Left ventricle myocardium inferior (tissue), 1 donor: ENCODE data around the gene MEF2A. TPM values are rescaled to one million over a fixed set of nuclear protein-coding genes. Genes with fewer than 3 reads are reported as not detected.

Experiments
- DNase-seq: peaks from one replicate; pipeline ENCODE4 v3.0.0-alpha.2; 2020
- H3K27ac ChIP-seq: fragments of 200-600 bp; replicated peaks from 2 replicates; pipeline ENCODE4 v1.8.0; 2021
- H3K27me3 ChIP-seq: fragments of 200-600 bp; 2 replicates; pipeline ENCODE4 v1.8.0; 2021; ENCODE audit warnings: low read depth
- H3K36me3 ChIP-seq: fragments of 200-600 bp; 2 replicates; pipeline ENCODE4 v1.8.0; 2021
- H3K4me1 ChIP-seq: fragments of 200-600 bp; 2 replicates; pipeline ENCODE4 v1.8.0; 2021
- H3K4me3 ChIP-seq: fragments of 200-600 bp; 2 replicates; pipeline ENCODE4 v1.8.0; 2021; ENCODE audit warnings: mild to moderate bottlenecking, moderate library complexity
- H3K9me3 ChIP-seq: fragments of 200-600 bp; replicated peaks from 2 replicates; pipeline ENCODE4 v1.8.0; 2021
- intact Hi-C: fragments of 100-400 bp; cut with micrococcal nuclease; formaldehyde crosslinking; loops from one replicate; pipeline ENCODE4 v1.11.0; 2022
- total RNA-seq: library from RNA; stranded (reverse); fragmentation: NEBNext Ultra II Directional; extraction: Animal tissue kit (Norgen Biotek cat#: 25700); gene quantifications from one replicate; pipeline ENCODE4 v1.2.1, GENCODE V29; 2021
- TF ChIP-seq, protein P1 (sequence below): fragments of 200-600 bp; IDR thresholded peaks from 2 replicates; pipeline ENCODE4 v1.8.0; 2021; ENCODE audit warnings: antibody characterized with exemption, mild to moderate bottlenecking, borderline replicate concordance
- donor health status: DM: no; HTN: yes; CAD: no; lungs with severe emphysema.

MEF2A gene
- total RNA-seq, 1 donor from 2014 or later, result 152 TPM

DNA sequence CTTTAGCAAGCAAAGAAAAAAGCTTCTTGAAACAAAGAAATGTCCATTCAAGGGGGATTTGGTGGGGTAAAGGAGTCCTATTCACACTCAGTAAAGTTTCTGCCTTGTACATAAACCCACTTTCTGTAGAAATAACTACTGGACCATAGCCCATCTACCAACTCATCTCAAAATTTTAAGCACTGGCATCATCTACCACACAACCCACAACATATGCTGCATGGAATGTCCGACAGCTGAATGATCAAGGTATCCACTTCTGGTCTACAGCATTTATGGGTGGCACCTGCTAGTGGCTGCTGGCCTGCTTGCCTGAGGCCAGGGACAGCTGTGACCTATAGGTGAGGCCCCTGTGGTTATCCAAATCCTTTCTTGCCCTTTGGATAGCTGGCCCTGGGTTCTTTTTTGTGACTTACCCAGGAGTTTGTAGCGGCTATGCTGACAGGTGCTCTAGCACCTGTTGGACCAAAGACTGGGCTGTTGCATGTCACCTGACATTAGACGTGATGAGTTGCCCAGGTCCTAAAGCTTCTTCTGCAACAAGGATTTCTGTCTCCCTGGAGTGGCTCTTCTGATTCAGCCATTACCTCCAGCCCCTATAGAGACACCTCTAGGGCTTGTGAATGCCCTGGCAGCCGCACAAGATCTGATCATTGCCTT is 19.2 kb upstream of the MEF2A start:
- intact Hi-C loops, result no loop called here
- H3K4me3 ChIP-seq, result no peak overlapping the region
- no peaks in the 10 kb centered on the region for H3K4me1 ChIP-seq
- TF ChIP-seq, protein P1, sequence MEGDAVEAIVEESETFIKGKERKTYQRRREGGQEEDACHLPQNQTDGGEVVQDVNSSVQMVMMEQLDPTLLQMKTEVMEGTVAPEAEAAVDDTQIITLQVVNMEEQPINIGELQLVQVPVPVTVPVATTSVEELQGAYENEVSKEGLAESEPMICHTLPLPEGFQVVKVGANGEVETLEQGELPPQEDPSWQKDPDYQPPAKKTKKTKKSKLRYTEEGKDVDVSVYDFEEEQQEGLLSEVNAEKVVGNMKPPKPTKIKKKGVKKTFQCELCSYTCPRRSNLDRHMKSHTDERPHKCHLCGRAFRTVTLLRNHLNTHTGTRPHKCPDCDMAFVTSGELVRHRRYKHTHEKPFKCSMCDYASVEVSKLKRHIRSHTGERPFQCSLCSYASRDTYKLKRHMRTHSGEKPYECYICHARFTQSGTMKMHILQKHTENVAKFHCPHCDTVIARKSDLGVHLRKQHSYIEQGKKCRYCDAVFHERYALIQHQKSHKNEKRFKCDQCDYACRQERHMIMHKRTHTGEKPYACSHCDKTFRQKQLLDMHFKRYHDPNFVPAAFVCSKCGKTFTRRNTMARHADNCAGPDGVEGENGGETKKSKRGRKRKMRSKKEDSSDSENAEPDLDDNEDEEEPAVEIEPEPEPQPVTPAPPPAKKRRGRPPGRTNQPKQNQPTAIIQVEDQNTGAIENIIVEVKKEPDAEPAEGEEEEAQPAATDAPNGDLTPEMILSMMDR, result no peak
- no peaks in the 10 kb centered on the region for H3K27me3 ChIP-seq
- H3K36me3 ChIP-seq, result no peaks in the 10 kb centered on the region
- DNase-seq, result no peak
- H3K9me3 ChIP-seq, result no peaks in the 10 kb centered on the region
- H3K27ac ChIP-seq, result no peak overlapping the region

DNA sequence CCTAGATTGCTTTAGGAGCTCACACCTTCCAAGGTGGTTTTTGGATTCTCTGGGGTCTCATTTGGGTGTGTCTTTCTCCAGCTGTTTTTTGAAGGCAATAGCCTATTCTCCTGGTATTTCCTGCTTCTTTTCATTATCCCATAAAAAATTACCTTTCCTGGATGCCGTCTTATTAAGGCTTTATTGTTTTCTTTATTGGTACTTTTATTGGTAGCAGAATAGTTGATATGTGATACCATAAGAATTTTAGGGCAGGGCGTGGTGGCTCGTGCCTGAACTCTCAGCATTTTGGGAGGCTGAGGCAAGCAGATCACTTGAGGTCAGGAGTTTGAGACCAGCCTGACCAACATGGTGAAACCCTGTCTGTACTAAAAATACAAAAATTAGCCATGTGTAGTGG is 18.3 kb upstream of the MEF2A start:
- no peaks in the 10 kb centered on the region for H3K4me1 ChIP-seq
- H3K27ac ChIP-seq, result no peak overlapping the region
- intact Hi-C loops, result no loop called here
- H3K27me3 ChIP-seq, result no peaks in the 10 kb centered on the region
- H3K9me3 ChIP-seq, result no peaks in the 10 kb centered on the region
- TF ChIP-seq, protein P1, result no peak
- H3K36me3 ChIP-seq, result no peaks in the 10 kb centered on the region
- DNase-seq, result no peak
- H3K4me3 ChIP-seq, result no peak overlapping the region

DNA sequence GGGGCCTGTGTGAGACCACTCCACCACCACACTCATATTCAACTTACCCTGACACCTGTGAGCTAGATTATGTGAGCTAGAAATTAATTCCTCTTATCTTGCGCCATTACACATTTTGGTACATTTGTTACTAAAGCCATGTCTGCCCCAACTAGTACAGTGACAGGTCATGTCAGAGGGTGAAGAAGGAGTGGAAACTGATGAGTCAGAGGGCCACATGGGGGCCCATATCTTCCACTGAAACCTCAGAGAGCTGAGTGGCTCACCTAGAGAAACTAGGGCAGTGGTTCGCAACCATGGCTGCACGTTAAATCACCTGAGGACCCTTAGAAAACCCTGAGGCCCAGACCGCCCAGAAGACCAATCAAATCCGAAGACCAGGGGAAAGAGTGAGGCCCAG is 15.7 kb upstream of the MEF2A start:
- intact Hi-C loops, result no loop called here
- H3K9me3 ChIP-seq, result no peaks in the 10 kb centered on the region
- TF ChIP-seq, protein P1, result no peak

DNA sequence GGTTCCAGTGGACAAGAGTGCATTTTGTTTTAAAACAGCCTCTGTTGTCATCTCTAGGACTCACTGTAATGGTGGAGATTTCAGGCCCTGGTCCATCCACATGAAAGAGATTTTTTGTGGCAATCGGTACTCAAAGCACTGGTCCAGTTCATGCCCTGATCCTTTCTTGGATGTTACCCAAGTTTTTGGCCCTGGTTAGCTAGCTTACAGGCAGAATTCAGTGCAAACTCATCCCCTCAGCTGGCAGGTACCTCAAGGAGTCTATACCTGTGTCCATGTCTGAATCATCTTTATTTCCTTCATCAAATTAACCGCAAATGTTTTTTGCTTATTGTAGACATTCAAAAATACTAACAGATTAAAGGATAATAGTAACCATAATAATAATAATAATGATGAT is 13.7 kb upstream of the MEF2A start:
- Histone ChIP-seq H3K4me3 (no peak overlapping the region), H3K36me3 (no peaks in the 10 kb centered on the region), H3K9me3 (no peaks in the 10 kb centered on the region), H3K4me1 (no peaks in the 10 kb centered on the region), H3K27ac (no peak overlapping the region), H3K27me3 (no peaks in the 10 kb centered on the region)
- TF ChIP-seq, protein P1, result no peak
- intact Hi-C loops, result no loop called here
- DNase-seq, result no peak

More for the DNA sequence above, 15.7 kb upstream of the MEF2A start:
- H3K27ac ChIP-seq, result no peak overlapping the region
- H3K36me3 ChIP-seq, result no peaks in the 10 kb centered on the region
- no peaks in the 10 kb centered on the region for H3K27me3 ChIP-seq
- H3K4me1 ChIP-seq, result no peaks in the 10 kb centered on the region
- no peak for DNase-seq
- H3K4me3 ChIP-seq, result no peak overlapping the region

DNA sequence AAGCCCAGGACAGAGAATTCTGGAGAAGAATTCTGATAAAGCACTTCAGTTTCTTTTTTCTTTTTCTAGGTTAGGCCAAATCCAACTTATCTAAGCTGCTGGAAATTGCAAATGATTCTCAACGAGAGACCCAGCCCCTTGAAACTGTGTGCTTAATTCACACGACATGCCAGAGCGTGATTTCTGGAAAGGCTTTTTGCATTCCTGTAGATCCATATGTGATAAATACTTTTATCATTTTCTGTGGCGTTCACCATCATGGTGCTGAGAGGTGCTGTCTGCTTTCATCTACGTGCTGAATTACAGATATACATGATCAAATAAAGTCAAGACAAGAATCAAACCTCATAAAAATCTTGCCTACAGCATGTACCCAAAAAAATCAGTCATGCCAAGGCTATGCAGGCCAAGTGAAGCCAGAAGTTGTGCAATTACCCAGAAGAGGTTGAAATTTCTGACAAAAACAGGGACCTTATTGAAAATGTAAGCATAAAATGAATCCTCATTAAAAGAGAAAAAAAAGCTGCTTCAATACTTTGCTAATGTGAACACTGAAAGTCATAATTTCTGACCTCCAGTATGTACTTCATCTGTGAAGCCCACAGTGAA is 10.8 kb upstream of the MEF2A start:
- DNase-seq, result no peak
- Histone ChIP-seq H3K27me3 (no peaks in the 10 kb centered on the region), H3K4me1 (no peaks in the 10 kb centered on the region), H3K9me3 (no peaks in the 10 kb centered on the region), H3K4me3 (no peak overlapping the region), H3K27ac (no peak overlapping the region), H3K36me3 (no peaks in the 10 kb centered on the region)
- intact Hi-C loops, result no loop called here
- TF ChIP-seq, protein P1, result no peak
